IPS DF 4.7 (cell line): Measurements from ENCODE around the gene RAB6D.
"Not testable (repeated sequence)": the region's sequence is repeated elsewhere in the genome, so short reads cannot be mapped to it uniquely, and the experiment has no call there.

Experiments
- DNase-seq: peaks from one replicate; pipeline ENCODE4 v3.0.0-alpha.2; 2013; ENCODE audit warnings: low spot score; ENCODE audit errors: extremely low read depth

RAB6D gene

DNA sequence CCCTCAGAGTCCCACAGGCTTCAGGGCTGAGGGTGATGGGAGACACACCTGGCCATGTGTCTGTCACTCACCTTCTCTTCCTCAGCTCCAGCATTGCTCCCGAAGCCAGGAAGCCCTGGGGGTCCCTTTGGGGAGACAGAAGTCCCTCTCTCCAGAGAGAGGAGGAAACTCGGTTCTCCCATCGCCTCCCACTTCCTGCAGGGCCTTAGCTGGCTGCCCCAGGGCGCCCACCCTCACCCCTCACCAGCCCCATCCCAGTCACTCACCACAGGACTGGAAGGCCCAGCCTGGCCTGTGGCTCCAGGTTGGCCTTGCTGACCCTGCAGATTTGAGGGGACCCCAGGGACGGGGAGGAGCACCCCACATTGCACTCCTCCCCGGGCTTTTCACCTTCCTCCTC lies 2.7 kb upstream of the RAB6D start:
- DNase-seq, result no peak

DNA sequence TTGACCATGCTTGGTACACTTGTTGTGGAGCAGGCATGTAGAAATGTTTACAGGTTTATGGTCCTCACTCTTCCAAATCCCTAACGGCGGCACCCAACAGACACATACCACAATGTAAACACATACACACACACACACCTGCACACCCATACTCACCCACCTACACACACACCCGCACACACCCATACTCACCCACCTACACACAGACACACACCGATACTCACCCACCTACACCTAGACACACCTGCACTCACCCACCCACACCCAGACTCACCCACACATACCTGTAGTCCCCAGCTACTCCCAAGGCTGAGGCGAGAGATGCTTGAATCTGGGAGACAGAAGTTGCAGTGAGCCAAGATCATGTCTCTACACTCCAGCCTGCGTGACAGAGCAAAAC lies 1.5 kb upstream of the RAB6D start:
- no peak for DNase-seq

DNA sequence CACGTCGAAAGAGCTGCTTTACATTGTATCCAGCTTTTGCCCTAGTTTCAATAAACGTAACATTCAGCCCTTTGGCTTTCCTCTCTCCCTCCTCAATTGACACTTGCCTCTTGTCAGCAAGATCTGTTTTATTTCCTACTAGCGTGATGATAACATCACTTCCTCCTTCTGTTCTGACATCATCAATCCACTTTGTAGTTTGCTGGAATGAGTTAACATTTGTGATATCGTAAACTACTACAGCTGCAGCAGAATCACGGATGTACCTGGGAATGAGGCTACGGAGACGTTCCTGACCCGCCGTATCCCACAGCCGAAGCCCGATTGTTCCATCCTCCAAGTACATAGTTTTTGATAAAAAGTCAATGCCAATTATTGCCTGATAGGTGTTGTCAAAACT lies 755 bp downstream of the RAB6D start:
- DNase-seq, result not testable (repeated sequence)

- DNase-seq, result not testable (repeated sequence)
These were observed 2.2 kb downstream of the RAB6D start for GRCh38 chr2:131361773-131362172.

DNA sequence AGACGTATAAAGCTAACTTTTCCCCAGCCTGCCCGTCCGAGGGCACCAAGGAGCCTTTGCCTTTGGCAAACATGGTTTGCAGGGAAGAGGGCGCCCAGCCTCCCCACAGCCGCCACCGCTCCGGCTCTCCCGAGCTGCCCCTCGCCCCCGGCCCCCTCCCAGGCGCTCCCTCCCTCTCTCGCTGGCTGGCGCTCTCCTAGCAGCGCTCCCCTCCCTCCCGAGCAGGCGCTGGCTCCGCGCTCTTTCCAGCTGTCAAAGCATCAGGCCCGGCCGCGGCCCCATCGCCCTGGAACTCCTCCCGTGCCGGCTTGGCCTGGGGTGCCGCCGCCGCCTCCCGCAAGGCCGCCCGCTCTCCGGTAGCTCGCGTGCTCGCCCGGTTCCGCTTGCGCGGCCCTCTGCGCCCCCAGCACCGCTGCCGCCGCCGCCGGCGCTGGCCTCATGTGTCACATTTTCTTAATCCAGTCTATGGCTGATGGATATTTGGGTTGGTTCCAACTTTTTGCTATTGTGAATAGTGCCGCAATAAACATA lies 10.7 kb downstream of the RAB6D start:
- not testable (repeated sequence) for DNase-seq

DNA sequence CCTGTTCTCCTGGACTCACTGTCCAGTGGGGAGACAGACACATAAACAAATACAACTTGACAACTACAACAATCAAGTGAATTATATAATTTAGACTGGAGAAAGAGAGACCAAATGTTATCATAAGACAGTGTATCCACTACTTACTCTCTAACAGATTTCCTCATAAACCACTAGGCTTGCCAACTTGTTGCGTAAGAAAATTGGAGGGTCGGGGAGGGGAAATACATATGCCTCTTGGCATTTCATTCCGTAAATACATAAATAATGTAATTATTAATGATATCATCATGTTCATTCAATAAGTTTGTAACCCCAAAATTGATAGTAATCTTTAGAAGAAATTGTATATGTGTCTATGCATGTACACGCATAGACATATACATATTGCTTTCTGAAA lies 14.9 kb downstream of the RAB6D start:
- DNase-seq, result no peak

- not testable (repeated sequence) for DNase-seq
These were observed 16.9 kb downstream of the RAB6D start for GRCh38 chr2:131347035-131347434.

DNA sequence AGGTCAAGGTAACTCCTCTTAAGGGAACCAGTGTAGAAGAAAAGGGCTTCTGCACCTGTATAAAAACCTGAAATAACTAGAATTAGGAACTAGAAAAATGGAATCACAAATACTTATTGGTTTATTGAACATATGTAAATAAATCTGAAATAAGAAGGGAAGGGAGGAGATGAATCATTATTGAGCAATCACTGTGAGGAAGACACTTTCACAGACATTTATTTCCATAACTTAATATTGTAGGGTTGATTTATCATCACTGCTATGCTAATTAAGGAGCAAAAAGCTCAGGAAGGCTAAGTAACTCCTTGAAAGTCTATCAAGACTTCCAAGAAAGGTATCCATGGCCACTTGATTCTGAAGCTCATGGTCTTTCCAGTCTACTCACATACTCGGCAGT lies 24.7 kb downstream of the RAB6D start:
- DNase-seq, result not testable (repeated sequence)

- DNase-seq, result not testable (repeated sequence)
These were observed 28.6 kb downstream of the RAB6D start for GRCh38 chr2:131335319-131335718.

DNA sequence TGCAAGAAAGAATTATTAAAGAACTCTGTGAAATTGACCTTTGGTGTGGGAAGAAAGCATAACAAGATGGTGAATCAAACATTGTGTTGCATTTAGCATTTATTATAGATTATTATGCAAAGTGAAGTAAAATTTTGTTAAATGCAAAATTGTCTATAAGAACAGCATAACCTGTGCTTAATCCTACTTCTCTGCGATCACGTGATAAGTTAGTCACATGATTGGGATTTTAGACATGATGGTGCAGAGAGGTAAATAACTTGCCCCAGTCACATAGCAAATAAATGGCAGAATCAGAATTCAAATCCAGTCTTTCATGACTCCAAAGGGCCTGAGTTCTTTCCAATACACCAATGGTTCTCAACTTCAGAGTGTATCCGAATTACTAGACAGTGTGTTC lies 31.3 kb downstream of the RAB6D start:
- not testable (repeated sequence) for DNase-seq

- DNase-seq, result not testable (repeated sequence)
These were observed 33.0 kb downstream of the RAB6D start for GRCh38 chr2:131331000-131331399.

- DNase-seq, result no peak
These were observed 41.8 kb downstream of the RAB6D start for GRCh38 chr2:131322209-131322608.

DNA sequence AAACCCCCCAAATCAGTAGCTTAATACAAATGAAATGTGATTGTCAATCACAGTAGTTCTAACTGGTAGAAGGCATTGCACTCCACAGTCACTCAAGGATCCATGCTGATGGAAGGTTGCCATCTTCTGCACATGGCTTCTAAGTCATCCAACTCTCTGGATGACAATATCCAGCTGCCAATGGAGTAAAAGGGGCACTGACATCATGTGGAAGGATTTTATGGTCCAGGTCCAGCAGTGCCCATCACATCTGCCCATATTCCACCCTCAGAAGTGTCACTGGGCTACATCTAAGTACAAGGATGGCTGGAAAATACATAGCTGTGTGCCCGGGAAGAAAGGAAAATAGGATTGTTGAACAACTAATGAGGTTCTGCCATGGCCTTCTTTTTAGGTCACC lies 42.6 kb downstream of the RAB6D start:
- not testable (repeated sequence) for DNase-seq

DNA sequence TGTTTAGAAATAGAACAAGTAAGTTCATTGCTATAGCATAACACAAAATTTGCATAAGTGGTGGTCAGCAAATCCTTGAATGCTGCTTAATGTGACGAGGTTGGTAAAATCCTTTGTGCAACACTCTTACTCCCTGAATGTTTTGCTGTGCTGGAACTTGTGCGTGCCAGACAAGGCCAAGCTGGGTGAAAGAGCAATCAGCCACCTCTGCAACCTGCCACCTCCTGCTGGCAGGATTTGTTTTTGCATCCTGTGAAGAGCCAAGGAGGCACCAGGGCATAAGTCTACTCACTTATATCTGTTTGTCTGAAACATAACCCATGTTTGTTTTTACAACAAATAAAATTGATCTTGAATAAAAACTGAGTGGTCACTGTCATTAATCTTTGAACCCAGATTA lies 53.0 kb downstream of the RAB6D start:
- not testable (repeated sequence) for DNase-seq
